GM12874 (cell line): ENCODE measurements around the gene TPST1.

Source experiments
- CTCF ChIP-seq: IDR thresholded peaks from 2 replicates; pipeline ENCODE4 v1.5.1; 2011; ENCODE audit warnings: low read depth, mild to moderate bottlenecking, control low read depth, low read length, moderate library complexity; ENCODE audit not compliant: insufficient read depth

Gene TPST1

GRCh38 chr7:66236713-66237303 is 31.7 kb downstream of the TPST1 start:
- no peak for TF ChIP-seq CTCF

GRCh38 chr7:66237906-66238772 is 33.0 kb downstream of the TPST1 start:
- no peak for TF ChIP-seq CTCF

- TF ChIP-seq CTCF: no peak
Observed at GRCh38 chr7:66238773-66239466, 33.8 kb downstream of the TPST1 start.

GRCh38 chr7:66239467-66239856 is 34.3 kb downstream of the TPST1 start:
- no peak for TF ChIP-seq CTCF

GRCh38 chr7:66245008-66245407 is 39.9 kb downstream of the TPST1 start:
- TF ChIP-seq CTCF: no peak

- no peak for TF ChIP-seq CTCF
Observed at GRCh38 chr7:66246554-66247171, 41.5 kb downstream of the TPST1 start.
